HCT116 (cell line): ENCODE data around the gene OR51F2.

Experiments
- CEBPB ChIP-seq: IDR thresholded peaks from 2 replicates; pipeline ENCODE4 v1.6.1; 2012; ENCODE audit warnings: low read depth
- ELF1 ChIP-seq: IDR thresholded peaks from 2 replicates; pipeline ENCODE4 v1.6.1; 2012; ENCODE audit warnings: low read depth, borderline replicate concordance
- EZH2phosphoT487 ChIP-seq: fragments of 200-600 bp; IDR thresholded peaks from 2 replicates; pipeline ENCODE4 v1.6.1; 2018; ENCODE audit warnings: antibody characterized with exemption, borderline replicate concordance
- JUND ChIP-seq: IDR thresholded peaks from 2 replicates; pipeline ENCODE4 v1.6.1; 2012
- POLR2A ChIP-seq: IDR thresholded peaks from 2 replicates; pipeline ENCODE4 v1.7.0; 2011; ENCODE audit warnings: borderline replicate concordance; ENCODE audit not compliant: insufficient read depth, insufficient read length; ENCODE audit errors: extremely low read depth
- POLR2AphosphoS5 ChIP-seq: IDR thresholded peaks from 2 replicates; pipeline ENCODE4 v1.6.1; 2011; ENCODE audit warnings: mild to moderate bottlenecking, low read depth, low read length, moderate library complexity
- SIN3A ChIP-seq: IDR thresholded peaks from 2 replicates; pipeline ENCODE4 v1.6.1; 2012; ENCODE audit warnings: low read depth
- TF ChIP-seq, protein P1 (sequence below): IDR thresholded peaks from 2 replicates; pipeline ENCODE4 v1.6.1; 2012; ENCODE audit warnings: low read depth
- TF ChIP-seq, protein P2 (sequence below): IDR thresholded peaks from 2 replicates; pipeline ENCODE4 v1.6.1; 2011; ENCODE audit warnings: mild to moderate bottlenecking, low read length, moderate library complexity; ENCODE audit not compliant: insufficient replicate concordance; ENCODE audit errors: extremely low read depth

DNA sequence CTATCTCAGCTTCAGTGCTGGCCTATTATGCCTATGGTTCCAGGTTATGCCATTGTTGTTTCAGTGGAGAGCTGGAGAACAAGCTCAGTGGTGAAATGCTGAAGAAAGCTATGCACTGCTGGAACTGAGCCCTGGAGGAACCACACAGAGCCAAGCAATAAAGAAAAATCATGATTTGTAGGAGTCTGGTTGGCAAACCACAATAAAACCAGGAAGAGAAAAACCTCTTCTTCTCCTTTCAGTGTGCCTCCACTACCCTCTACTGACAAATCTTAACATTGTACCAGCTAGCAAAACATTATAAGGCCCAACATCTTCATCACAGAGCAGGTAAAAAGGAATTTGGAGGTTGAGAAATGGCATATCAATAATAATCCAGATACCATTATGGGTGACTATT lies 5.3 kb downstream of the OR51F2 start:
- TF ChIP-seq, protein P1, sequence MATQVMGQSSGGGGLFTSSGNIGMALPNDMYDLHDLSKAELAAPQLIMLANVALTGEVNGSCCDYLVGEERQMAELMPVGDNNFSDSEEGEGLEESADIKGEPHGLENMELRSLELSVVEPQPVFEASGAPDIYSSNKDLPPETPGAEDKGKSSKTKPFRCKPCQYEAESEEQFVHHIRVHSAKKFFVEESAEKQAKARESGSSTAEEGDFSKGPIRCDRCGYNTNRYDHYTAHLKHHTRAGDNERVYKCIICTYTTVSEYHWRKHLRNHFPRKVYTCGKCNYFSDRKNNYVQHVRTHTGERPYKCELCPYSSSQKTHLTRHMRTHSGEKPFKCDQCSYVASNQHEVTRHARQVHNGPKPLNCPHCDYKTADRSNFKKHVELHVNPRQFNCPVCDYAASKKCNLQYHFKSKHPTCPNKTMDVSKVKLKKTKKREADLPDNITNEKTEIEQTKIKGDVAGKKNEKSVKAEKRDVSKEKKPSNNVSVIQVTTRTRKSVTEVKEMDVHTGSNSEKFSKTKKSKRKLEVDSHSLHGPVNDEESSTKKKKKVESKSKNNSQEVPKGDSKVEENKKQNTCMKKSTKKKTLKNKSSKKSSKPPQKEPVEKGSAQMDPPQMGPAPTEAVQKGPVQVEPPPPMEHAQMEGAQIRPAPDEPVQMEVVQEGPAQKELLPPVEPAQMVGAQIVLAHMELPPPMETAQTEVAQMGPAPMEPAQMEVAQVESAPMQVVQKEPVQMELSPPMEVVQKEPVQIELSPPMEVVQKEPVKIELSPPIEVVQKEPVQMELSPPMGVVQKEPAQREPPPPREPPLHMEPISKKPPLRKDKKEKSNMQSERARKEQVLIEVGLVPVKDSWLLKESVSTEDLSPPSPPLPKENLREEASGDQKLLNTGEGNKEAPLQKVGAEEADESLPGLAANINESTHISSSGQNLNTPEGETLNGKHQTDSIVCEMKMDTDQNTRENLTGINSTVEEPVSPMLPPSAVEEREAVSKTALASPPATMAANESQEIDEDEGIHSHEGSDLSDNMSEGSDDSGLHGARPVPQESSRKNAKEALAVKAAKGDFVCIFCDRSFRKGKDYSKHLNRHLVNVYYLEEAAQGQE = no peak
- TF ChIP-seq POLR2A (no peak), ELF1 (no peak), JUND (no peak), EZH2phosphoT487 (no peak), SIN3A (no peak), CEBPB (no peak), POLR2AphosphoS5 (no peak)
- TF ChIP-seq, protein P2, sequence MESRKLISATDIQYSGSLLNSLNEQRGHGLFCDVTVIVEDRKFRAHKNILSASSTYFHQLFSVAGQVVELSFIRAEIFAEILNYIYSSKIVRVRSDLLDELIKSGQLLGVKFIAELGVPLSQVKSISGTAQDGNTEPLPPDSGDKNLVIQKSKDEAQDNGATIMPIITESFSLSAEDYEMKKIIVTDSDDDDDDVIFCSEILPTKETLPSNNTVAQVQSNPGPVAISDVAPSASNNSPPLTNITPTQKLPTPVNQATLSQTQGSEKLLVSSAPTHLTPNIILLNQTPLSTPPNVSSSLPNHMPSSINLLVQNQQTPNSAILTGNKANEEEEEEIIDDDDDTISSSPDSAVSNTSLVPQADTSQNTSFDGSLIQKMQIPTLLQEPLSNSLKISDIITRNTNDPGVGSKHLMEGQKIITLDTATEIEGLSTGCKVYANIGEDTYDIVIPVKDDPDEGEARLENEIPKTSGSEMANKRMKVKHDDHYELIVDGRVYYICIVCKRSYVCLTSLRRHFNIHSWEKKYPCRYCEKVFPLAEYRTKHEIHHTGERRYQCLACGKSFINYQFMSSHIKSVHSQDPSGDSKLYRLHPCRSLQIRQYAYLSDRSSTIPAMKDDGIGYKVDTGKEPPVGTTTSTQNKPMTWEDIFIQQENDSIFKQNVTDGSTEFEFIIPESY = no peak
